Tibial nerve (tissue), 4 donors: ENCODE measurements around the gene CD3G. TPM values are rescaled to one million over a fixed set of nuclear protein-coding genes. Genes with fewer than 3 reads are reported as not detected.

Experiments
- DNase-seq, 2 donors: peaks; one replicate each; pipeline ENCODE4 v3.0.0-alpha.2; 2019; ENCODE audit warnings: low spot score in 2 of 2
- H3K27ac ChIP-seq, 4 donors: fragments of 200-600 bp; sonication (generic) in 3 of 4; one replicate each; pipeline ENCODE4 v1.5.1; 2017 to 2019; ENCODE audit warnings: mild to moderate bottlenecking in 1 of 4
- H3K27me3 ChIP-seq, 2 donors: fragments of 200-600 bp; sonication (generic) in 1 of 2; one replicate each; pipeline versions ENCODE4 v1.5.1 to v1.6.0; 2017 to 2019
- H3K36me3 ChIP-seq, 3 donors: fragments of 200-600 bp; sonication (generic); one replicate each; pipeline ENCODE4 v1.5.1; 2018 to 2019
- H3K4me1 ChIP-seq, 4 donors: fragments of 200-600 bp; sonication (generic) in 3 of 4; one replicate each; pipeline ENCODE4 v1.5.1; 2017 to 2019
- H3K4me3 ChIP-seq, 4 donors: fragments of 200-600 bp; sonication (generic) in 3 of 4; one replicate each; pipeline ENCODE4 v1.5.1; 2017 to 2019; ENCODE audit warnings: mild to moderate bottlenecking in 1 of 4, moderate library complexity in 1 of 4
- H3K9me3 ChIP-seq, 4 donors: fragments of 200-600 bp; sonication (generic) in 3 of 4; one replicate each; pipeline ENCODE4 v1.5.1; 2017 to 2019
- CTCF ChIP-seq, 5 experiments: fragments of 200-600 bp in 3 of 5; fragments of 450-650 bp in 2 of 5; sonication (generic) in 3 of 5; IDR thresholded peaks; one replicate each; pipeline ENCODE4 v1.5.1; 2016 to 2019; ENCODE audit warnings: antibody characterized with exemption in 5 of 5, mild to moderate bottlenecking in 3 of 5, moderate library complexity in 2 of 5
- EP300 ChIP-seq, 2 donors: sonication (generic); formaldehyde crosslinking; IDR thresholded peaks; one replicate each; pipeline ENCODE4 v1.6.1; 2017; ENCODE audit warnings: antibody characterized with exemption in 2 of 2, mild to moderate bottlenecking in 1 of 2
- POLR2A ChIP-seq, 2 donors: fragments of 450-650 bp; IDR thresholded peaks; one replicate each; pipeline ENCODE4 v1.6.1; 2017; ENCODE audit warnings: antibody characterized with exemption in 2 of 2, mild to moderate bottlenecking in 2 of 2, moderate library complexity in 2 of 2
- WGBS, 2 donors: methylation state at CpG; one replicate each; pipeline ENCODE4 v1.1.5; 2018; 5-methylcytosine and 5-hydroxymethylcytosine counted together
- total RNA-seq, 4 donors: library from RNA; depleted of rRNA; stranded (reverse); fragments of >200 nt; gene quantifications; one replicate each; pipeline ENCODE4 v1.1.0, GENCODE V29; 2016

The CD3G gene
- total RNA-seq, 4 donors from 2014 or later = 0.44 to 1.5 (median 1.4) TPM; not detected in 1

- Histone ChIP-seq H3K36me3 (peaks cover 0 to 51% (median 9%) of the 10 kb centered on the region in 3 donors), H3K9me3 (no peaks in the 10 kb centered on the region), H3K27me3 (no peaks in the 10 kb centered on the region), H3K27ac (no peak overlapping the region), H3K4me3 (no peak overlapping the region), H3K4me1 (peaks cover 0 to 32% (median 7%) of the 10 kb centered on the region in 4 donors)
- no peak for TF ChIP-seq EP300 (IDR thresholded peaks at IDR 0.05)
- TF ChIP-seq POLR2A (IDR thresholded peaks at IDR 0.05) = no peak
- no peak for TF ChIP-seq CTCF (IDR thresholded peaks at IDR 0.05)
- WGBS, 2 donors = 92 to 95% methylated on average over 3 of the region's 3 CpGs
- no peak for DNase-seq
Observed at GRCh38 chr11:118364956-118365615, 20.9 kb downstream of the CD3G start.

- Histone ChIP-seq H3K27ac (no peak overlapping the region), H3K9me3 (no peaks in the 10 kb centered on the region), H3K36me3 (peaks cover 0 to 63% (median 19%) of the 10 kb centered on the region in 3 donors), H3K4me3 (no peak overlapping the region), H3K4me1 (peaks cover 0 to 20% (median under 1%) of the 10 kb centered on the region in 4 donors), H3K27me3 (no peaks in the 10 kb centered on the region)
- TF ChIP-seq EP300 (IDR thresholded peaks at IDR 0.05) (no peak), CTCF (IDR thresholded peaks at IDR 0.05) (no peak), POLR2A (IDR thresholded peaks at IDR 0.05) (no peak)
- WGBS, 2 donors = 89 to 94% methylated on average over 1 of the region's 1 CpG
- DNase-seq = no peak
Observed at GRCh38 chr11:118366287-118366686, 22.1 kb downstream of the CD3G start.

- Histone ChIP-seq H3K9me3 (no peaks in the 10 kb centered on the region), H3K4me3 (no peak overlapping the region), H3K27me3 (no peaks in the 10 kb centered on the region), H3K27ac (no peak overlapping the region), H3K36me3 (peaks cover 4 to 98% (median 27%) of the 10 kb centered on the region in 3 donors), H3K4me1 (no peaks in the 10 kb centered on the region)
- no peak for TF ChIP-seq EP300 (IDR thresholded peaks at IDR 0.05)
- no peak for TF ChIP-seq CTCF (IDR thresholded peaks at IDR 0.05)
- no peak for TF ChIP-seq POLR2A (IDR thresholded peaks at IDR 0.05)
- WGBS, 2 donors = 93 to 95% methylated on average over 4 of the region's 4 CpGs
- DNase-seq = no peak
Observed at GRCh38 chr11:118370774-118371173, 26.6 kb downstream of the CD3G start.

- Histone ChIP-seq H3K9me3 (no peaks in the 10 kb centered on the region), H3K4me3 (no peak overlapping the region), H3K36me3 (peaks cover 4 to 99% (median 22%) of the 10 kb centered on the region in 3 donors), H3K4me1 (no peaks in the 10 kb centered on the region), H3K27ac (no peak overlapping the region), H3K27me3 (no peaks in the 10 kb centered on the region)
- 97 to 98% methylated on average over 2 of the region's 2 CpGs for WGBS, 2 donors
- DNase-seq = no peak
- no peak for TF ChIP-seq CTCF (IDR thresholded peaks at IDR 0.05)
- TF ChIP-seq POLR2A (IDR thresholded peaks at IDR 0.05) = no peak
- no peak for TF ChIP-seq EP300 (IDR thresholded peaks at IDR 0.05)
Observed at GRCh38 chr11:118373263-118373662, 29.1 kb downstream of the CD3G start.

- Histone ChIP-seq H3K27ac (no peak overlapping the region), H3K9me3 (no peaks in the 10 kb centered on the region), H3K4me1 (no peaks in the 10 kb centered on the region), H3K27me3 (no peaks in the 10 kb centered on the region), H3K36me3 (peaks cover 4 to 99% (median 22%) of the 10 kb centered on the region in 3 donors), H3K4me3 (no peak overlapping the region)
- TF ChIP-seq POLR2A (IDR thresholded peaks at IDR 0.05) = no peak
- TF ChIP-seq CTCF (IDR thresholded peaks at IDR 0.05) = no peak
- no peak for TF ChIP-seq EP300 (IDR thresholded peaks at IDR 0.05)
- 87 to 90% methylated on average over 5 of the region's 5 CpGs for WGBS, 2 donors
- DNase-seq = no peak
Observed at GRCh38 chr11:118373871-118374270, 29.7 kb downstream of the CD3G start.
